Neural cell (in vitro differentiated cells): ENCODE measurements around the gene IQCK. TPM values are rescaled to one million over a fixed set of nuclear protein-coding genes. Genes with fewer than 3 reads are reported as not detected.

ENCODE experiments used
- H2AFZ ChIP-seq: fragments of 200-600, 300-800 bp; sonication (generic), shearing (Covaris generic); 2 replicates; pipeline ENCODE4 v1.6.0; 2014; ENCODE audit warnings: low read depth, mild to moderate bottlenecking, antibody characterized with exemption, low read length, moderate library complexity
- H3F3A ChIP-seq: fragments of 200-600 bp; shearing (Covaris generic); 2 replicates; pipeline ENCODE4 v1.6.1; 2016; ENCODE audit warnings: mild to moderate bottlenecking, moderate library complexity, mixed read lengths, antibody characterized with exemption, low read length; ENCODE audit not compliant: insufficient read depth, poor library complexity, severe bottlenecking
- H3K27ac ChIP-seq: fragments of 200-600, 300-800 bp; sonication (generic), shearing (Covaris generic); 2 replicates; pipeline ENCODE4 v1.5.1; 2014; ENCODE audit warnings: mild to moderate bottlenecking, low read length, moderate library complexity
- H3K27me3 ChIP-seq: fragments of 300-800, 200-600 bp; sonication (generic), shearing (Covaris generic); 2 replicates; pipeline ENCODE4 v1.6.0; 2014; ENCODE audit warnings: mild to moderate bottlenecking, low read depth, low read length, moderate library complexity; ENCODE audit not compliant: insufficient read depth
- H3K36me3 ChIP-seq: fragments of 300-800, 200-600 bp; sonication (generic), shearing (Covaris generic); 2 replicates; pipeline ENCODE4 v1.5.1; 2014; ENCODE audit warnings: mild to moderate bottlenecking, antibody characterized with exemption, low read length, moderate library complexity; ENCODE audit not compliant: insufficient read depth
- H3K4me2 ChIP-seq: fragments of 300-800, 200-600 bp; sonication (generic), shearing (Covaris generic); 2 replicates; pipeline ENCODE4 v1.6.0; 2014; ENCODE audit warnings: mild to moderate bottlenecking, low read length
- H3K4me3 ChIP-seq: fragments of 300-800, 200-600 bp; sonication (generic), shearing (Covaris generic); 2 replicates; pipeline ENCODE4 v1.5.1; 2014; ENCODE audit warnings: mild to moderate bottlenecking, low read length, moderate library complexity
- H3K79me2 ChIP-seq: fragments of 200-600 bp; shearing (Covaris generic); replicated peaks from 2 replicates; pipeline ENCODE4 v1.6.0; 2014; ENCODE audit warnings: mild to moderate bottlenecking, low read length, moderate library complexity; ENCODE audit not compliant: insufficient read depth
- H3K9ac ChIP-seq: fragments of 300-800, 200-600 bp; sonication (generic), shearing (Covaris generic); 2 replicates; pipeline ENCODE4 v1.6.1; 2016; ENCODE audit warnings: mild to moderate bottlenecking, low read length, mixed read lengths
- H3K9me2 ChIP-seq: fragments of 200-600 bp; shearing (Covaris generic); 2 replicates; pipeline ENCODE4 v1.6.1; 2016; ENCODE audit warnings: mild to moderate bottlenecking, low read length, mixed read lengths; ENCODE audit not compliant: insufficient read depth
- H3K9me3 ChIP-seq: fragments of 200-600, 300-800 bp; sonication (generic), shearing (Covaris generic); 2 replicates; pipeline ENCODE4 v1.6.1; 2016; ENCODE audit warnings: mild to moderate bottlenecking, mixed run types, low read length, moderate library complexity, mixed read lengths
- H4K20me1 ChIP-seq: fragments of 200-600 bp; shearing (Covaris generic); 2 replicates; pipeline ENCODE4 v1.6.1; 2016; ENCODE audit warnings: mild to moderate bottlenecking, mixed run types; ENCODE audit not compliant: insufficient read depth
- EP300 ChIP-seq: fragments of 450-650 bp; conservative IDR thresholded peaks from 2 replicates; pipeline ENCODE4 v1.6.1; 2014; ENCODE audit warnings: antibody characterized with exemption, mild to moderate bottlenecking, moderate library complexity; ENCODE audit not compliant: poor library complexity, severe bottlenecking
- EZH2 ChIP-seq: fragments of 200-600, 300-800 bp; shearing (Covaris generic), sonication (generic); IDR thresholded peaks from 2 replicates; pipeline ENCODE4 v1.6.1; 2014; ENCODE audit warnings: antibody characterized with exemption, low read length, borderline replicate concordance, mild to moderate bottlenecking; ENCODE audit not compliant: insufficient read depth, poor library complexity, severe bottlenecking
- MXI1 ChIP-seq: fragments of 450-650 bp; conservative IDR thresholded peaks from 2 replicates; pipeline ENCODE4 v1.6.1; 2014; ENCODE audit warnings: antibody characterized with exemption, mild to moderate bottlenecking; ENCODE audit not compliant: poor library complexity, severe bottlenecking
- POLR2AphosphoS5 ChIP-seq: IDR thresholded peaks from 2 replicates; pipeline ENCODE4 v1.6.1; 2012
- RAD21 ChIP-seq: fragments of 450-650 bp; conservative IDR thresholded peaks from 2 replicates; pipeline ENCODE4 v1.6.1; 2014; ENCODE audit warnings: antibody characterized with exemption, mild to moderate bottlenecking, moderate library complexity
- SMC3 ChIP-seq: fragments of 450-650 bp; conservative IDR thresholded peaks from 2 replicates; pipeline ENCODE4 v1.6.1; 2014; ENCODE audit warnings: antibody characterized with exemption, mild to moderate bottlenecking, moderate library complexity; ENCODE audit not compliant: poor library complexity
- TAF1 ChIP-seq: IDR thresholded peaks from 2 replicates; pipeline ENCODE4 v1.6.1; 2012; ENCODE audit warnings: low read depth
- polyA plus RNA-seq: library from polyadenylated mRNA; depleted of rRNA; stranded (reverse); fragments of >200 nt; gene quantifications from 2 replicates; pipeline ENCODE4 v1.2.3, GENCODE V29; 2014
- TF ChIP-seq, protein P1 (sequence below): fragments of 450-650 bp; IDR thresholded peaks from 2 replicates; pipeline ENCODE4 v1.5.1; 2014; ENCODE audit warnings: antibody characterized with exemption, mild to moderate bottlenecking, moderate library complexity; ENCODE audit not compliant: poor library complexity, severe bottlenecking
- TF ChIP-seq, protein P2 (sequence below): IDR thresholded peaks from 2 replicates; pipeline ENCODE4 v1.6.1; 2012; ENCODE audit warnings: borderline replicate concordance

The IQCK gene
- polyA plus RNA-seq, 1 donor from 2014 or later = 10.2 TPM

DNA sequence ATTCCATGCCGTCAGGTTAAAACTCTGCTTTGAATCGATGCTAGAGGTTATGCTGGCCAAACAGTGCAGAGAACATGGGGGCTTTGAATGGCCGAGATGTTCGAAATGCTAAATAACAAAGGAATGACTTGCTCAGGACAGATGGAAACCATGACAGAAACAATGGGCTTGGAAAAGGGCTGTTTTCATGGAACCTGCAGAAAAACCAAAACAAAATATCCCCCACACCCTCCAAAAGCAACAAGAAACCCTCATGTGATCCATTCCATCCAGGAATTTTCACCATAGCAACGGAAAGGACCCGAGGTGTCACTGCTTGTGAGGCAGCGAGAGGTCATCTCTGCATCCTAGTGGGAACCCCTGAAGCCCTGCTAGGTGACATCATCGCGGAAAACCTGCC lies 141.1 kb downstream of the IQCK start:
- no peak for TF ChIP-seq EP300
- no peak for TF ChIP-seq TAF1
- no peak for TF ChIP-seq RAD21
- no peak for TF ChIP-seq POLR2AphosphoS5
- TF ChIP-seq MXI1 = no peak
- TF ChIP-seq, protein P1, sequence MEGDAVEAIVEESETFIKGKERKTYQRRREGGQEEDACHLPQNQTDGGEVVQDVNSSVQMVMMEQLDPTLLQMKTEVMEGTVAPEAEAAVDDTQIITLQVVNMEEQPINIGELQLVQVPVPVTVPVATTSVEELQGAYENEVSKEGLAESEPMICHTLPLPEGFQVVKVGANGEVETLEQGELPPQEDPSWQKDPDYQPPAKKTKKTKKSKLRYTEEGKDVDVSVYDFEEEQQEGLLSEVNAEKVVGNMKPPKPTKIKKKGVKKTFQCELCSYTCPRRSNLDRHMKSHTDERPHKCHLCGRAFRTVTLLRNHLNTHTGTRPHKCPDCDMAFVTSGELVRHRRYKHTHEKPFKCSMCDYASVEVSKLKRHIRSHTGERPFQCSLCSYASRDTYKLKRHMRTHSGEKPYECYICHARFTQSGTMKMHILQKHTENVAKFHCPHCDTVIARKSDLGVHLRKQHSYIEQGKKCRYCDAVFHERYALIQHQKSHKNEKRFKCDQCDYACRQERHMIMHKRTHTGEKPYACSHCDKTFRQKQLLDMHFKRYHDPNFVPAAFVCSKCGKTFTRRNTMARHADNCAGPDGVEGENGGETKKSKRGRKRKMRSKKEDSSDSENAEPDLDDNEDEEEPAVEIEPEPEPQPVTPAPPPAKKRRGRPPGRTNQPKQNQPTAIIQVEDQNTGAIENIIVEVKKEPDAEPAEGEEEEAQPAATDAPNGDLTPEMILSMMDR = no peak
- TF ChIP-seq SMC3 = no peak
- TF ChIP-seq, protein P2, sequence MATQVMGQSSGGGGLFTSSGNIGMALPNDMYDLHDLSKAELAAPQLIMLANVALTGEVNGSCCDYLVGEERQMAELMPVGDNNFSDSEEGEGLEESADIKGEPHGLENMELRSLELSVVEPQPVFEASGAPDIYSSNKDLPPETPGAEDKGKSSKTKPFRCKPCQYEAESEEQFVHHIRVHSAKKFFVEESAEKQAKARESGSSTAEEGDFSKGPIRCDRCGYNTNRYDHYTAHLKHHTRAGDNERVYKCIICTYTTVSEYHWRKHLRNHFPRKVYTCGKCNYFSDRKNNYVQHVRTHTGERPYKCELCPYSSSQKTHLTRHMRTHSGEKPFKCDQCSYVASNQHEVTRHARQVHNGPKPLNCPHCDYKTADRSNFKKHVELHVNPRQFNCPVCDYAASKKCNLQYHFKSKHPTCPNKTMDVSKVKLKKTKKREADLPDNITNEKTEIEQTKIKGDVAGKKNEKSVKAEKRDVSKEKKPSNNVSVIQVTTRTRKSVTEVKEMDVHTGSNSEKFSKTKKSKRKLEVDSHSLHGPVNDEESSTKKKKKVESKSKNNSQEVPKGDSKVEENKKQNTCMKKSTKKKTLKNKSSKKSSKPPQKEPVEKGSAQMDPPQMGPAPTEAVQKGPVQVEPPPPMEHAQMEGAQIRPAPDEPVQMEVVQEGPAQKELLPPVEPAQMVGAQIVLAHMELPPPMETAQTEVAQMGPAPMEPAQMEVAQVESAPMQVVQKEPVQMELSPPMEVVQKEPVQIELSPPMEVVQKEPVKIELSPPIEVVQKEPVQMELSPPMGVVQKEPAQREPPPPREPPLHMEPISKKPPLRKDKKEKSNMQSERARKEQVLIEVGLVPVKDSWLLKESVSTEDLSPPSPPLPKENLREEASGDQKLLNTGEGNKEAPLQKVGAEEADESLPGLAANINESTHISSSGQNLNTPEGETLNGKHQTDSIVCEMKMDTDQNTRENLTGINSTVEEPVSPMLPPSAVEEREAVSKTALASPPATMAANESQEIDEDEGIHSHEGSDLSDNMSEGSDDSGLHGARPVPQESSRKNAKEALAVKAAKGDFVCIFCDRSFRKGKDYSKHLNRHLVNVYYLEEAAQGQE = no peak
- no peak for TF ChIP-seq EZH2
- H3K79me2 ChIP-seq = peaks cover 14% of the 10 kb centered on the region
- peaks cover 3% of the 10 kb centered on the region for H3F3A ChIP-seq
- no peaks in the 10 kb centered on the region for H3K27me3 ChIP-seq
- no peaks in the 10 kb centered on the region for H4K20me1 ChIP-seq
- H3K27ac ChIP-seq = no peak overlapping the region
- H3K9me3 ChIP-seq = no peaks in the 10 kb centered on the region
- no peak overlapping the region for H2AFZ ChIP-seq
- no peak overlapping the region for H3K4me3 ChIP-seq
- H3K9me2 ChIP-seq = no peaks in the 10 kb centered on the region
- H3K9ac ChIP-seq = no peak overlapping the region
- no peaks in the 10 kb centered on the region for H3K36me3 ChIP-seq
- H3K4me2 ChIP-seq = no peak overlapping the region

DNA sequence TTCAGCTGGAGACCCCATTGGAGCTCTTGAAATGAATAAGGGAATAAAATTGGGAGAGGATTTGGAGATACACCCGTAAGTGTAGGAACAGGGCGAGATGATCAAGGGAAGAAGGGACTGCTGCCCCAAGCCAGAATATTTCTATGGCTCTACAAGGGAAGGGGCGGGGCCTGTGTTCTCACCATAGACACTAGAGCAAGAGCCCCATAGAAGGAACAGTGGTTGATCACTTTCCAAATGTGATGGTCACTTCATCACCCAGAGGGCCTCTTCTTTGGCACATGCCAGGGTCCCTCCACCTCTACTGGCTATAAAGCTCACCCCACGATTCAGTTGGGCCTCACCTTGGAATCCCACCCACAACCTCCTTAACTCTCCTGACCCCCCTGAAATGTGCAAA lies 141.5 kb downstream of the IQCK start:
- Histone ChIP-seq H3K9ac (no peak overlapping the region), H3K9me3 (no peaks in the 10 kb centered on the region), H3K79me2 (peaks cover 14% of the 10 kb centered on the region), H3K9me2 (no peaks in the 10 kb centered on the region), H3K4me2 (no peak overlapping the region), H4K20me1 (no peaks in the 10 kb centered on the region), H2AFZ (no peak overlapping the region), H3K27ac (no peak overlapping the region), H3K36me3 (no peaks in the 10 kb centered on the region), H3K4me3 (peak overlapping the region; percentile 58), H3K27me3 (no peaks in the 10 kb centered on the region), H3F3A (peaks cover 3% of the 10 kb centered on the region)
- TF ChIP-seq EP300 (no peak), RAD21 (no peak), POLR2AphosphoS5 (no peak), SMC3 (no peak), TAF1 (no peak), EZH2 (no peak), MXI1 (no peak)
- TF ChIP-seq, protein P2 = no peak
- TF ChIP-seq, protein P1 = no peak
